SIG-M5 (cell line): Measurements from ENCODE around the gene CEMIP.

ENCODE experiments used
- DNase-seq: peaks from one replicate; lab custom pipeline; 2025; lab: John Stamatoyannopoulos, UW

Gene CEMIP

GRCh38 chr15:80778964-80779657, at the start of gene CEMIP:
Gene CEMIP (plus strand): TSS chr15:80779370. CDS start chr15:80873880, 94,510 bp downstream.
- DNase-seq, result no peak

- DNase-seq, result no peak
Observed at GRCh38 chr15:80730387-80730786, 48.8 kb upstream of the CEMIP start.

- no peak for DNase-seq
Observed at GRCh38 chr15:80730926-80731325, 48.2 kb upstream of the CEMIP start.

DNA sequence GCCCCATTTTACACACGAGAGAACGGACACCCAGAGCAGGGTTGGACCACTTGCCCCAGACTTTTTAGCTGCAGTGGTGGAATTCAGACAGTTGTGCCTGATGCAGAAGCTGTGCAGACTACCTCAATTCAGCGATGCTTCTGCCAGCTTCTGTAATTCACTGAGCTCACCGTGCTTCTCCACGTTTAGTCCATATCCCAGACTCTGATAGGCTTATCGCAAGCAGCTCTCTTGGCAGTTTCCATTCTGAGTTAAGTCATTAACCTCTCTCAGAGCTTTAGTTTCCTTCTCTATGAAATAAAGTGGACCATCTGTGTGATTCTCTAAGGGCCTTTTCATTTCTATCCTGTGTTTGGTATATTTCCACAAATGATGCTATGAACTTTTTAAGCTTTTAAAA, 47.0 kb upstream of the CEMIP start:
- no peak for DNase-seq

DNA sequence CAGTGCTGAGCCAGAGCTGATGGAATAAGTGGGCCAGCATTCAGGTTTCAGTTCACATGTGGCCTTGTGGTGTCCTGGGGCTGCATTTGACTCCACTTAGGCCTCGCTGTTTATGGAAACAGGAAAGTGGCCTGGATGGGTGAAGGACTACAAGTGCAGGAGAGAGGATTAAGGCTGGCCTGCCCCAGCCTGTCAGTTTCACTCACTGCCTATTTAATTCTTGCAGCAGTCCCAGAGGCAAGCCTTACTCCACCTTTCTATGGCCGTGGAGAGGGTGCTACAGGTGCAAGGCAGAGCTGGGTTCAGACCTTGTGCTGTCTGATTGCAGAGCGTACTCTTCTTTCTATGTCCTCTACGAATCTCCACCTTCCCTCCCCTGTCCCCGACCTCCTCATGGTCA, 46.4 kb upstream of the CEMIP start:
- DNase-seq, result no peak

- DNase-seq, result no peak
Observed at GRCh38 chr15:80733460-80733859, 45.7 kb upstream of the CEMIP start.

- no peak for DNase-seq
Observed at GRCh38 chr15:80735344-80735743, 43.8 kb upstream of the CEMIP start.

DNA sequence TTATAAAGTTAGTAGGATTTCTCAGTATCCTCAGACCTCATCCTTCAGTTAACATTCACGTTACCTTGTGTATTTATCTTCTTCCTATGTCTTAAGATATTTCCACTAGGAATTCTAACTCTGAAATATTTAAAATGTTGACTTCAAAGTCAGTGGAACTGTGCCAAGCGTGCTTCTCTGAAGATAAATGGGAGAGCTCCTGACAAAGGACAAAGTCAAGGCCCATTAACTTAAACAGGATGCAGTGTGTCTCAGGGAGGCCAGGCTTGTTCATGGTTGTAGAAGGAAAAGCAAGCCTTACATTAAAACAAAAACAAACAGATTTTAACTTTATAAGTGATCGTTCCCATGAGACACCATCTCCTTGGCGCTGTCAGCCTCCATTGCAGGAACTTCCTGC, 42.6 kb upstream of the CEMIP start:
- DNase-seq, result no peak

DNA sequence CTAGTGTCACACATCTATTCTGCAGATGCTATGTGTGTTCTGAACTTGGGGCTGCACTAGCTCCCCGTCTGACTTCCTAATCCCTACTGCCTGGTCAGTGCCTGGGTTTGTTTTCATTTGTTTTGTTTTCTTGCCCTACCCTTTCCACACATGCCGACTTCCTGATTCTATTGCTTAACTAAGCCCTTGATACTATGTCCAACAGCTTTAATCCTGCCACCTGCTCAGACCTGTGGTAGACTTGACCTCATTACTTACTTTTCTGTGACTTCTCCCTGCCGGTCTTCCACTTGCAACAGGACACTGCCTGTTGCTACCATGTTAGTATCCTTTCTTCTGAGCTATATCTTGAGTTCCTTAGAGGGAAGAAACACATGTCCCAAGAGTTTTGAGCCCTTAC, 39.3 kb upstream of the CEMIP start:
- DNase-seq, result no peak

GRCh38 chr15:80742081-80742480, 37.1 kb upstream of the CEMIP start:
- no peak for DNase-seq

- no peak for DNase-seq
Observed at GRCh38 chr15:80743189-80743833, 35.9 kb upstream of the CEMIP start.

- DNase-seq, result no peak
Observed at GRCh38 chr15:80744415-80744814, 34.8 kb upstream of the CEMIP start.

DNA sequence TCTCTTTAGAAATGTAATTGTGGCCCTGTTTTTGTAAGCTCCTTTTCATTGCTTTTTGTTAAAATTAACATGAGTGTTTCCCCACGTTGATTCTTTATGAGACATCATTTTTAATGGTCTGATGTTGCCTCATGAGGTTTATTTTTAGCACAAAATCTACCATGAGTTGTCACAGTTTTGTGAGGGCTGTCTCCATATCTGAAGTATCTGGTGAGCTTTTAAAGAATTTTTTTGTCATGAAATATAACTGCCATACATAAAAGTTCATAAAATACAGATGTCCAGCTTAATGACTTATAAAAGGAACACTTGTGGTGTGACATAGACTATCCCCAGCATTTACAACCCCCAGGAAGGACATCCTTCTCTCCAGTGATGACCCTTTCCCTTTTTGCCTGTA, 34.3 kb upstream of the CEMIP start:
- DNase-seq, result no peak

DNA sequence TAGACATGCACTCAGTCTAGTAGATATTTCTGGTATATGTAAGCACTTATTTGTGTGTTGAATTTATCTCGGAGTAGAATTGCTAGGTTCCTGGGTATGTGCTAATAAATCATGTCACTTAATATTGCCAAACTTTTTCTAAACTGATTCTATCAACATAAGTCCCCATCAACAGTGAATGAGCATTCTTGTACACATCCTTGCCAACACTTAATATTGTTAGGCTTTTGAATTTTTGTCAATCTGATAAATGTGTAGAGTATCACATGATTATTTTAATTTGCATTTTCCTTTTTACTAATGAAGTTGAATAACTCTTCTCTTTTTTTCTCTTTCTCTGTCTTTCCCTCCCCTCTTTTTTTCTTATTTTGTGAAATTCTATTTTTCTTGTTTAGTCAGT, 33.3 kb upstream of the CEMIP start:
- no peak for DNase-seq

DNA sequence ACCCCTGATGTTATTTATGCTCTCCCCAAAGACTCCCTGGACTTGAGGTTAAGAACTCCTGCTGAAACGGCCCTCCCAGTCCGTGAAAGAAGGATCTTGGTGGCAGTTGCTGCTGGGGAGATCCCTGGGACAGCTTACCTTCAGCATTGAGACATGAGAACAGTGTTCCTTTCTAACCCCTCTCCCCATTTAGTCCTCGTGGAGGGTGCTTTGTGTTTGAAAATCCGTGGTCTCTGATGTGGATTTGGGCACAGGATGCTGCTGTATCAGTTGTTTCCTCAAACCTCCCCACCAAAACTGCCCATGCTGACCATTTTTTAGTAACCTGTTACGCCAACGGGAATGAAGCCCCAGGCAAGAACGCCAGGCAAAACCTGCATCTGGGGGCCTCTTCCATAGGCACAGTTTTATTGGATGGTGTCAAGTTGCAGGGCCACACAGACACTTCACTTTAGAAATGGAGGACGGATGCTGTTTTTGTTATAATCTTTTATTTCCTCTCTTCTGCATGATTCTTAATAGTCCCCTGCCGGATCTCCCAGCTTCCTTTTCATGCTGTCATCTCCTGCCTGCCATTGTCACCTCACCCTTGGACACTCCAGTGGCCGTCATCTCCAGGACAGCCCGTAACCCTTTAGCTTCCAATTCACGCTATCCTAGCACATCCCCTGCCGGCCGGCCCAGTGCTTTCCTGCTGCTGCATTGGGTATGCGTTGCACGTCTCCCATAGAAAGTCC, 31.7 kb upstream of the CEMIP start:
- DNase-seq, result no peak

GRCh38 chr15:80749589-80749988, 29.6 kb upstream of the CEMIP start:
- no peak for DNase-seq

- DNase-seq, result no peak
Observed at GRCh38 chr15:80750575-80750974, 28.6 kb upstream of the CEMIP start.

DNA sequence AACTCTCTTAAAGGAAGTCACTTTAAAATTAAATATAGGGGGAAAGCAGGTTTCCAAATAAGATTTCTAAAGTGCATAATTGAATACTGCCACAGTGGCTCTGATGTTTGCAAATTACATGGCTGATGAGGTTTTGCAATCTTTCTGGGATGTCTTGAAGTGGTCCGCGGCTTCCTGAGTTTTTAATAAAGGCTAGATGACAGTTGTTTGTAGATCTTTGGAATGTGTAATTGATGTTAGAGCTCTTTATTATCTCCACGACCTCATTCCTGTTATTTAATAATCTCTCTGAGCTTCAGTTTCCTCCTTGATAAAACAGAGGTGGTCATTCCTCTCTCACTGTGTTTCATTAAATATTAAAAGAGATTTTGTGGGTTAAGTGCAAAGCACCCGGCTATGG, 27.0 kb upstream of the CEMIP start:
- no peak for DNase-seq

- no peak for DNase-seq
Observed at GRCh38 chr15:80753161-80753560, 26.0 kb upstream of the CEMIP start.

DNA sequence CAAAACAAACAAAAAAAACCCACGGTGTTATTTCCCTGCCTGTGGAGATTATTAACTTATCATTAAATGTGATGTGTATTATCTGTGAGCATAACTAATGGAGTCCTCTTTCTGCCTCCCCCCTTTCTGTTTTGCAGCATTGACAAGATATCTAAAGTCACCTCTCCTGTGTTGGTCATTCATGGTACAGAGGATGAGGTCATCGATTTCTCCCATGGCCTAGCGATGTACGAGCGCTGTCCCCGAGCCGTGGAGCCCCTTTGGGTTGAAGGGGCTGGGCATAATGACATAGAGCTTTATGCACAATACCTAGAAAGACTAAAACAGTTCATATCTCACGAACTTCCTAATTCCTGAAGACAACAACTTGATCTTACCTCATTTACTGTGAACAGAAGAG, 25.2 kb upstream of the CEMIP start:
- no peak for DNase-seq

DNA sequence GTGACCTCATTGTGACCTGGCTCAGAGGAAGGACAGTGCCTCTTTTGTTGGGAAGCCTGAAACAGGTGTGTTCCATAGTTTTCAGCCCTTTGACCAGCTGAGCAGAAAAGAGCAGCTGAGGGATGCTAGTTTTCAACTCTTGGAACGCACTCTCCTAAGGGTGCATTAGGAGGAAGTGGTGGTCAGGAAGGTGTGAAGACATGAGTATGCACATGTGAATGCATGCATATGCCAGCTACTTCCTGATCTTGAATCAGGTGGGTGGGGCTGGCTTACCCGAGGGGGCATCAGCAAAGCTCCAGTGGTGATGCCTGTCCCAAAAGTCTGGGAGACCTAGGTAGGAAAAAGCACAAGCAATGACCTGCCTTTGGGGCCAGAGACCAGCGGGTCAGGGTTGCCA, 23.3 kb upstream of the CEMIP start:
- no peak for DNase-seq

GRCh38 chr15:80758130-80758745, 20.9 kb upstream of the CEMIP start:
- DNase-seq, result no peak

DNA sequence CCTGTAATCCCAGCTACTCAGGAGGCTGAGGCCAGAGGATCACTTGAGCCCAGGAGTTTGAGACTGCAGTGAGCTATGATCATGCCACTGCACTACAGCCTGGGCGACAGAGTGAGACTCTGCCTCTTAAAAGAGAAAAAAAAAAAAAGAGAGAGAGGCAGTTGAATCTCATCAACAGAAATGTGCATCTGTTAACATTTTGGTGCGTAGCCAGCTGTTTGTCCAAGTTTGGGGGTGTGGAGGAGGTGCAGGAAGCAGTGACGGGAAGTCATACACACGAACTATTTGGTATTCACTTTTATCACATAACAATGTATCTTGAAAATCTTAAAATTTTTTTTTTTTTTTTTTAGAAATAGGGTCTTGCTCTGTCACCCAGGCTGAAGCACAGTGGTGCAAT, 18.2 kb upstream of the CEMIP start:
- DNase-seq, result no peak
